ENCODE results near the gene BICDL2. TPM values are rescaled to one million over a fixed set of nuclear protein-coding genes. Genes with fewer than 3 reads are reported as not detected.
"Not testable (repeated sequence)": the region's sequence is repeated elsewhere in the genome, so short reads cannot be mapped to it uniquely, and the experiment has no call there.

Gene BICDL2
- total and polyA plus RNA-seq, 2 donors (not counting 3 experiments of a cell fraction or from before 2014, with no cell fraction given): not detected

DNA sequence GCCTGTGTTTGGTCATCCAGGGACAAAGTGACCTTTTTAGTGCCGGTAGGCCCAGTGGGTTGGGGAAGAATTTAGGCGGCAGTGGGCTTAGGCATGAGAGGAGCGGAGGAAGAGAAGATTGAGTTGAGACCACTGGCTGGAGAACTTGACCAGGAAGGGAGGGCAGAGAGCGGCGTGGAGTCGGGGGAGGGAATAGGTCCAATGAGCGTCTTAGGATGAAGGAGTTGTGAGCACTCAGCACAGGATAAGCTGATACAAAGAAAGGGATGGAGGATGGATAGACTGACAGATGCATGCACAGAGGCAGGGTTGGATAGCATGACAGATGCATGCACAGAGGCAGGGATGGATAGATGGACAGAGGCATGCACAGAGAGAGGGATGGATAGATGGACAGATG, 36.7 kb upstream of the BICDL2 start:
- TF ChIP-seq POLR2A (IDR thresholded peaks at IDR 0.05; ENCODE audit: low read depth, low read length) (no peak), JUN (IDR thresholded peaks at IDR 0.05; ENCODE audit: borderline replicate concordance, insufficient read depth, insufficient read length, low read depth) (no peak), POLR2AphosphoS5 (IDR thresholded peaks at IDR 0.05; ENCODE audit: insufficient read depth, low read depth, low read length) (no peak)
- Histone ChIP-seq H3K27me3 (ENCODE audit: control insufficient read depth in 2 of 2, insufficient read depth in 2 of 2, low read length in 2 of 2) (peaks cover 0 to 2% of the 10 kb centered on the region in 2 experiments), H3K4me2 (ENCODE audit: insufficient read depth, low read length) (no peak overlapping the region), H4K20me1 (replicated peaks; ENCODE audit: control insufficient read depth, extremely low read depth, insufficient read depth, low read length) (no peaks in the 10 kb centered on the region), H3K4me3 (replicated peaks in 1 of 3; ENCODE audit: insufficient read depth in 1 of 3, low read depth in 1 of 3, low read length in 3 of 3) (no peak overlapping the region), H3K36me3 (ENCODE audit: control insufficient read depth in 2 of 2, extremely low read depth in 1 of 2, insufficient read depth in 2 of 2, low read length in 2 of 2) (peaks cover 0 to 4% of the 10 kb centered on the region in 2 experiments), H3K27ac (ENCODE audit: insufficient read depth, low read depth, low read length) (no peak overlapping the region), H3K9ac (replicated peaks; ENCODE audit: extremely low read depth, insufficient read depth, low read length) (no peak overlapping the region), H3K9me1 (replicated peaks; ENCODE audit: control insufficient read depth, extremely low read depth, insufficient read depth, low read length) (no peaks in the 10 kb centered on the region), H3K79me2 (ENCODE audit: control insufficient read depth, insufficient read depth, low read length) (no peaks in the 10 kb centered on the region), H3K4me1 (ENCODE audit: control insufficient read depth, extremely low read depth, insufficient read depth, low read length) (no peaks in the 10 kb centered on the region), H3K9me3 (replicated peaks; ENCODE audit: control insufficient read depth, insufficient read depth, low read length) (no peaks in the 10 kb centered on the region), H2AFZ (ENCODE audit: low read depth, low read length) (no peak overlapping the region)
- POLR2A ChIA-PET: no interaction called here
- dilution Hi-C loops (cut with MboI; ENCODE audit: extremely low pct_ligation_motif_present, low sequenced_read_pairs): no loop called here
- CTCF ChIA-PET: no interaction called here
- DNase-seq (ENCODE audit: low read depth, low spot score): no peak
- FAIRE-seq: no peak
- no TSS peak for BruUV-seq (replicated peaks)
- intact Hi-C loops (cut with micrococcal nuclease): no loop called here

DNA sequence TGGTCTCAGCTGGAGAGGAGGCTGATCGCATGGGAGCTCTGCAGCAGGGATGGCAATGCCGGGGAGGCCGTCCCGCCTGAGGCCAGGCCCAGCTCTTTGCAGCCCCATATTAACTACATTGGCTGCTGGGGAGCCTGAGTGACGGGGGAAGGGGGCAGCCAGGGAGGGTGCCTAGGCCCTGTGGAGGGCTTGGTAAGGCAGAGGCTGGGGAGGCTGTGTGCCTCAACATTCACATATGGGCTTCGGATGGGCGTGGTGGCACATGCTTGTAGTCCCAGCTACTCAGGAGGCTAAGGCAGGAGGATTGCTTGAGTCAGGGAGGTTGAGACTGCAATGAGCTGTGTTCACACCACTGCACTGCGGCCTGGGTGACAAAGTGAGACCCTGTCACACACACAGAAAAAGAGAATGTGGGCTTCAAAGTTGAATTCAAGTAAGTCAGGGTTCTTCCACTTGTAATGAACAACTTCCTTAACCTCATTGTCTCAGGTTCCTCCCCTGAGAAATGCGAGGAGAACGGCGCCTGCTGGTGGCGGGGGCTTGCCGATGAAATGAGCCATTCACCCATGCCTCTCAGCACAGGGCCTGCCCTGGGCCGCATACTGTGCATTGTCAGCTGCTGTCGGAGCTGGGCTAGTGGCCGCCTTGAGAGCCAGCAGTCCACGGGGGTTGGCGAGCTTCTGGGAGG, 36.0 kb upstream of the BICDL2 start:
- H3K4me1 ChIP-seq (ENCODE audit: control insufficient read depth, extremely low read depth, insufficient read depth, low read length); intact Hi-C loops (cut with micrococcal nuclease); H3K9me1 ChIP-seq (replicated peaks; ENCODE audit: control insufficient read depth, extremely low read depth, insufficient read depth, low read length); H3K27me3 ChIP-seq (ENCODE audit: control insufficient read depth in 2 of 2, insufficient read depth in 2 of 2, low read length in 2 of 2); H4K20me1 ChIP-seq (replicated peaks; ENCODE audit: control insufficient read depth, extremely low read depth, insufficient read depth, low read length); FAIRE-seq; dilution Hi-C loops (cut with MboI; ENCODE audit: extremely low pct_ligation_motif_present, low sequenced_read_pairs); CTCF ChIA-PET; DNase-seq (ENCODE audit: low read depth, low spot score); H3K36me3 ChIP-seq (ENCODE audit: control insufficient read depth in 2 of 2, extremely low read depth in 1 of 2, insufficient read depth in 2 of 2, low read length in 2 of 2); BruUV-seq (replicated peaks); POLR2A ChIA-PET; H3K4me2 ChIP-seq (ENCODE audit: insufficient read depth, low read length); H3K79me2 ChIP-seq (ENCODE audit: control insufficient read depth, insufficient read depth, low read length); H3K9me3 ChIP-seq (replicated peaks; ENCODE audit: control insufficient read depth, insufficient read depth, low read length); H2AFZ ChIP-seq (ENCODE audit: low read depth, low read length); H3K4me3 ChIP-seq (replicated peaks in 1 of 3; ENCODE audit: insufficient read depth in 1 of 3, low read depth in 1 of 3, low read length in 3 of 3); H3K27ac ChIP-seq (ENCODE audit: insufficient read depth, low read depth, low read length); H3K9ac ChIP-seq (replicated peaks; ENCODE audit: extremely low read depth, insufficient read depth, low read length): not testable (repeated sequence)

DNA sequence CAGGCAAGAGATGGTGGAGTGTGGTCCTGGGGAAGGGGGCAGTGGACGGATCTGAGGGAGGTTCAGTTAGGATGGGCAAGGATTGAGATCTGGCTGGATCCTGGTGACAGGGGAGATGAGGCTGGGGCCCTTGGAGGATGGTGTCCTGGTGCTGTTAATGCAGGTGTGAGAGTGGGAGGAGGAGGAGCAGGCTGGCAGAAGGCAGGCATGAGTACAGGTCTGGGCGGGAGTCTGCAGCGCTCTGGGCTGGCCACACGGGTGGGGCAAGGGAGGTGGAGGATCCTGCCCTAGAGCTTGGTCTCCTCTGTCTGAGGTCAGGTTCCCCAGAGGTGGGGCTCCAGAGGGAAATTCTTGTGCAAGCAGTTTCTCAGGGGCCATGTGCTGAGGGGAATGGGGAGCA, 35.4 kb upstream of the BICDL2 start:
- DNase-seq (ENCODE audit: low read depth, low spot score); BruUV-seq (replicated peaks); H3K27ac ChIP-seq (ENCODE audit: insufficient read depth, low read depth, low read length); H3K4me3 ChIP-seq (replicated peaks in 1 of 3; ENCODE audit: insufficient read depth in 1 of 3, low read depth in 1 of 3, low read length in 3 of 3); H3K9ac ChIP-seq (replicated peaks; ENCODE audit: extremely low read depth, insufficient read depth, low read length); CTCF ChIA-PET; H2AFZ ChIP-seq (ENCODE audit: low read depth, low read length); FAIRE-seq; H3K9me1 ChIP-seq (replicated peaks; ENCODE audit: control insufficient read depth, extremely low read depth, insufficient read depth, low read length); H3K27me3 ChIP-seq (ENCODE audit: control insufficient read depth in 2 of 2, insufficient read depth in 2 of 2, low read length in 2 of 2); H3K79me2 ChIP-seq (ENCODE audit: control insufficient read depth, insufficient read depth, low read length); POLR2A ChIA-PET; H3K36me3 ChIP-seq (ENCODE audit: control insufficient read depth in 2 of 2, extremely low read depth in 1 of 2, insufficient read depth in 2 of 2, low read length in 2 of 2); H3K4me1 ChIP-seq (ENCODE audit: control insufficient read depth, extremely low read depth, insufficient read depth, low read length); intact Hi-C loops (cut with micrococcal nuclease); H3K9me3 ChIP-seq (replicated peaks; ENCODE audit: control insufficient read depth, insufficient read depth, low read length); dilution Hi-C loops (cut with MboI; ENCODE audit: extremely low pct_ligation_motif_present, low sequenced_read_pairs); H4K20me1 ChIP-seq (replicated peaks; ENCODE audit: control insufficient read depth, extremely low read depth, insufficient read depth, low read length); H3K4me2 ChIP-seq (ENCODE audit: insufficient read depth, low read length): not testable (repeated sequence)
